ENCODE data around the gene DDX10. TPM values are rescaled to one million over a fixed set of nuclear protein-coding genes. Genes with fewer than 3 reads are reported as not detected.

Gene DDX10
- total and polyA plus RNA-seq, 2 experiments from 2014 or later = 32.4 to 37.8 TPM

- Histone ChIP-seq H2AFZ (no peak overlapping the region), H4K20me1 (replicated peaks; ENCODE audit: insufficient read depth) (peaks cover 5% of the 10 kb centered on the region; the same call in 1 of the 2 replicates), H3F3A (replicated peaks; ENCODE audit: low read depth) (no peaks in the 10 kb centered on the region), H3K27me3 (ENCODE audit: insufficient read depth) (no peaks in the 10 kb centered on the region), H3K4me2 (no peak overlapping the region), H3K27ac (ENCODE audit: low read depth) (no peak overlapping the region), H3K4me3 (no peak overlapping the region), H3K79me2 (replicated peaks; ENCODE audit: insufficient read depth) (peaks cover 30% of the 10 kb centered on the region), H3K9me2 (ENCODE audit: insufficient read depth) (no peaks in the 10 kb centered on the region), H3K36me3 (ENCODE audit: insufficient read depth) (no peaks in the 10 kb centered on the region), H3K4me1 (ENCODE audit: insufficient read depth) (peaks cover 3% of the 10 kb centered on the region; the same call in 1 of the 2 replicates)
- Mint-ChIP-seq H3K27ac (no peak overlapping the region), H3K36me3 (ENCODE audit: low read depth) (no peaks in the 10 kb centered on the region), H3K9me3 (no peaks in the 10 kb centered on the region; the same call in 2 of the 3 replicates), H3K4me3 (no peak overlapping the region), H3K27me3 (ENCODE audit: insufficient read depth, low read depth, poor library complexity) (peaks cover 2% of the 10 kb centered on the region), H3K4me1 (peaks cover 5% of the 10 kb centered on the region; the same call in 1 of the 3 replicates)
- TF ChIP-seq POLR2AphosphoS5 (IDR thresholded peaks at IDR 0.05; ENCODE audit: low read depth) = no peak
- no peak for TF ChIP-seq ZNF462 (CRISPR knock-in tag; IDR thresholded peaks at IDR 0.05)
- no peak for TF ChIP-seq NANOG (IDR thresholded peaks at IDR 0.05; ENCODE audit: borderline replicate concordance)
- TF ChIP-seq JUNB (IDR thresholded peaks at IDR 0.05; ENCODE audit: unreplicated experiment) = no peak
- TF ChIP-seq EZH2phosphoT487 (IDR thresholded peaks at IDR 0.05; ENCODE audit: unreplicated experiment) = no peak
- no peak for TF ChIP-seq REST (IDR thresholded peaks at IDR 0.05; ENCODE audit: unreplicated experiment)
- DNase-seq (ENCODE audit: low spot score) (no peak), ATAC-seq (no peak)
Observed at GRCh38 chr11:108768964-108769363, 104.1 kb downstream of the DDX10 start.
